ENCODE measurements around the gene COG2. TPM values are rescaled to one million over a fixed set of nuclear protein-coding genes. Genes with fewer than 3 reads are reported as not detected.
A peak's percentile ranks its signal among the peaks of the same experiment; 100 is the strongest.

Gene COG2
- total RNA-seq (10 to 100 TPM; 21.6 to 47.5 (median 34.7) TPM), polyA plus RNA-seq (10 to 100 TPM; 35.3 to 42.6 TPM), total RNA-seq (46.0 reads per million, percentile 69 among the genes with 10 or more reads in this experiment)

GRCh38 chr1:230642263-230642959 lies at the start of gene COG2:
COG2 (plus strand) TSS chr1:230642481; CDS start chr1:230642607, 126 bp downstream.
- H3K9me3 Mint-ChIP-seq: no peaks in the 10 kb centered on the region
- peaks cover 36 to 56% (median 48%) of the 10 kb centered on the region in 7 donors for H3K4me1 Mint-ChIP-seq
- H3K36me3 ChIP-seq (ENCODE audit: control insufficient read depth in 2 of 3, insufficient read depth in 3 of 3, low read length in 3 of 3): peaks cover 0 to 14% (median 0%) of the 10 kb centered on the region in 3 experiments
- intact Hi-C loops (cut with micrococcal nuclease): loop anchor here (1.0 to 10.0 kb wide), 18 partner anchors 110 to 1388 kb away; partner anchors contain the start of genes ARV1 (in 2 of the 2), C1orf198 (in 2 of the 2), FAM89A (in 2 of the 2) and GALNT2 (in 2 of the 2)
- ChIA-PET CTCF (interaction anchor here (0.7 to 1.1 kb wide), 5 partner anchors 39 to 1971 kb away, joined by 3 read pairs; no protein-coding TSS in a partner anchor), POLR2A (interaction anchor here (0.5 to 1.4 kb wide), 6 partner anchors 9 to 779 kb away, joined by 3 to 6 read pairs (median 4); partner anchors contain the start of genes EGLN1 and FAM89A)
- peak within 1 kb of the TSS; percentile 76 for H3K27ac ChIP-seq (ENCODE audit: low read depth, low read length)
- peaks cover 0 to 17% (median 3%) of the 10 kb centered on the region in 5 donors for H3K36me3 Mint-ChIP-seq
- H3K4me3 Mint-ChIP-seq: peak within 1 kb of the TSS; percentile 90 to 100 (median 96)
- H3K27me3 Mint-ChIP-seq: peaks cover 0 to 24% (median 12%) of the 10 kb centered on the region in 5 donors
- H3K4me1 ChIP-seq (ENCODE audit: control insufficient read depth in 2 of 2, insufficient read depth in 2 of 2, low read length in 2 of 2): peaks cover 20 to 24% of the 10 kb centered on the region in 2 donors
- peaks cover 0 to 7% of the 10 kb centered on the region in 2 donors for H3K27me3 ChIP-seq (ENCODE audit: control insufficient read depth in 2 of 2, insufficient read depth in 2 of 2, low read length in 2 of 2)
- DNase-seq (peak; percentile 84 to 100 (median 91)), ATAC-seq (peak; percentile 99)
- H3K9me3 ChIP-seq (ENCODE audit: control insufficient read depth in 2 of 3, low read length in 3 of 3): no peaks in the 10 kb centered on the region
- H3K27ac Mint-ChIP-seq: peak within 1 kb of the TSS; percentile 81 to 98 (median 93)
- peak within 1 kb of the TSS; percentile 56 for H3K4me3 ChIP-seq (ENCODE audit: low read length)

GRCh38 chr1:230592848-230593414 lies 49.4 kb upstream of the COG2 start:
- no peak for DNase-seq
- ATAC-seq: no peak
- H3K4me3 Mint-ChIP-seq: no peak overlapping the region
- H3K36me3 ChIP-seq (ENCODE audit: control insufficient read depth in 2 of 3, insufficient read depth in 3 of 3, low read length in 3 of 3): no peaks in the 10 kb centered on the region
- H3K4me1 ChIP-seq (ENCODE audit: control insufficient read depth in 2 of 2, insufficient read depth in 2 of 2, low read length in 2 of 2): no peaks in the 10 kb centered on the region
- no peak overlapping the region for H3K4me3 ChIP-seq (ENCODE audit: low read length)
- H3K4me1 Mint-ChIP-seq: no peaks in the 10 kb centered on the region
- H3K27ac Mint-ChIP-seq: no peak overlapping the region
- ChIA-PET CTCF (no interaction called here), POLR2A (no interaction called here)
- intact Hi-C loops (cut with micrococcal nuclease): no loop called here
- H3K27me3 Mint-ChIP-seq: peaks cover 25 to 52% (median 34%) of the 10 kb centered on the region in 5 donors
- H3K27ac ChIP-seq (ENCODE audit: low read depth, low read length): no peak overlapping the region
- H3K9me3 Mint-ChIP-seq: peaks cover 0 to 2% (median 0%) of the 10 kb centered on the region in 11 donors
- H3K27me3 ChIP-seq (ENCODE audit: control insufficient read depth in 2 of 2, insufficient read depth in 2 of 2, low read length in 2 of 2): no peaks in the 10 kb centered on the region
- no peaks in the 10 kb centered on the region for H3K9me3 ChIP-seq (ENCODE audit: control insufficient read depth in 2 of 3, low read length in 3 of 3)
- H3K36me3 Mint-ChIP-seq: peaks cover 0 to 3% (median 0%) of the 10 kb centered on the region in 5 donors

- Histone ChIP-seq H3K9me3 (ENCODE audit: control insufficient read depth in 2 of 3, low read length in 3 of 3) (no peaks in the 10 kb centered on the region), H3K4me3 (ENCODE audit: low read length) (no peak overlapping the region), H3K27me3 (ENCODE audit: control insufficient read depth in 2 of 2, insufficient read depth in 2 of 2, low read length in 2 of 2) (no peaks in the 10 kb centered on the region), H3K36me3 (ENCODE audit: control insufficient read depth in 2 of 3, insufficient read depth in 3 of 3, low read length in 3 of 3) (no peaks in the 10 kb centered on the region), H3K27ac (ENCODE audit: low read depth, low read length) (no peak overlapping the region), H3K4me1 (ENCODE audit: control insufficient read depth in 2 of 2, insufficient read depth in 2 of 2, low read length in 2 of 2) (no peaks in the 10 kb centered on the region)
- H3K4me3 Mint-ChIP-seq: no peak overlapping the region
- ChIA-PET CTCF (no interaction called here), POLR2A (no interaction called here)
- no peak overlapping the region for H3K27ac Mint-ChIP-seq
- H3K36me3 Mint-ChIP-seq: peaks cover 0 to 3% (median 0%) of the 10 kb centered on the region in 5 donors
- no peak for DNase-seq
- intact Hi-C loops (cut with micrococcal nuclease): no loop called here
- ATAC-seq: no peak
- peaks cover 0 to 7% (median 3%) of the 10 kb centered on the region in 11 donors for H3K9me3 Mint-ChIP-seq
- H3K4me1 Mint-ChIP-seq: no peaks in the 10 kb centered on the region
- H3K27me3 Mint-ChIP-seq: peaks cover 20 to 51% (median 28%) of the 10 kb centered on the region in 5 donors
Measured at GRCh38 chr1:230594214-230594773, 48.0 kb upstream of the COG2 start.

GRCh38 chr1:230595181-230595580 lies 47.1 kb upstream of the COG2 start:
- no peaks in the 10 kb centered on the region for H3K36me3 ChIP-seq (ENCODE audit: control insufficient read depth in 2 of 3, insufficient read depth in 3 of 3, low read length in 3 of 3)
- ChIA-PET CTCF (no interaction called here), POLR2A (no interaction called here)
- no peaks in the 10 kb centered on the region for H3K4me1 ChIP-seq (ENCODE audit: control insufficient read depth in 2 of 2, insufficient read depth in 2 of 2, low read length in 2 of 2)
- Mint-ChIP-seq H3K27me3 (peaks cover 24 to 51% (median 25%) of the 10 kb centered on the region in 5 donors), H3K4me3 (no peak overlapping the region), H3K4me1 (no peaks in the 10 kb centered on the region), H3K9me3 (peaks cover 0 to 8% (median 3%) of the 10 kb centered on the region in 11 donors), H3K27ac (no peak overlapping the region), H3K36me3 (peaks cover 0 to 3% (median 0%) of the 10 kb centered on the region in 5 donors)
- H3K4me3 ChIP-seq (ENCODE audit: low read length): no peak overlapping the region
- intact Hi-C loops (cut with micrococcal nuclease): no loop called here
- H3K9me3 ChIP-seq (ENCODE audit: control insufficient read depth in 2 of 3, low read length in 3 of 3): no peaks in the 10 kb centered on the region
- no peak for DNase-seq
- no peak overlapping the region for H3K27ac ChIP-seq (ENCODE audit: low read depth, low read length)
- no peak for ATAC-seq
- H3K27me3 ChIP-seq (ENCODE audit: control insufficient read depth in 2 of 2, insufficient read depth in 2 of 2, low read length in 2 of 2): no peaks in the 10 kb centered on the region

GRCh38 chr1:230596306-230596705 lies 46.0 kb upstream of the COG2 start:
- Histone ChIP-seq H3K27me3 (ENCODE audit: control insufficient read depth in 2 of 2, insufficient read depth in 2 of 2, low read length in 2 of 2) (no peaks in the 10 kb centered on the region), H3K4me3 (ENCODE audit: low read length) (no peak overlapping the region), H3K4me1 (ENCODE audit: control insufficient read depth in 2 of 2, insufficient read depth in 2 of 2, low read length in 2 of 2) (no peaks in the 10 kb centered on the region), H3K27ac (ENCODE audit: low read depth, low read length) (no peak overlapping the region), H3K36me3 (ENCODE audit: control insufficient read depth in 2 of 3, insufficient read depth in 3 of 3, low read length in 3 of 3) (no peaks in the 10 kb centered on the region), H3K9me3 (ENCODE audit: control insufficient read depth in 2 of 3, low read length in 3 of 3) (no peaks in the 10 kb centered on the region)
- CTCF ChIA-PET: no interaction called here
- peaks cover 0 to 8% (median 3%) of the 10 kb centered on the region in 11 donors for H3K9me3 Mint-ChIP-seq
- intact Hi-C loops (cut with micrococcal nuclease): no loop called here
- H3K36me3 Mint-ChIP-seq: peaks cover 0 to 3% (median 0%) of the 10 kb centered on the region in 5 donors
- no peak overlapping the region for H3K27ac Mint-ChIP-seq
- DNase-seq (no peak), ATAC-seq (no peak)
- POLR2A ChIA-PET: no interaction called here
- H3K4me1 Mint-ChIP-seq: no peaks in the 10 kb centered on the region
- H3K4me3 Mint-ChIP-seq: no peak overlapping the region
- peaks cover 22 to 51% (median 26%) of the 10 kb centered on the region in 5 donors for H3K27me3 Mint-ChIP-seq

- H3K4me3 ChIP-seq (ENCODE audit: low read length): no peak overlapping the region
- no peaks in the 10 kb centered on the region for H3K27me3 ChIP-seq (ENCODE audit: control insufficient read depth in 2 of 2, insufficient read depth in 2 of 2, low read length in 2 of 2)
- Mint-ChIP-seq H3K9me3 (peaks cover 0 to 8% (median 3%) of the 10 kb centered on the region in 11 donors), H3K27me3 (peaks cover 20 to 42% (median 33%) of the 10 kb centered on the region in 5 donors), H3K4me1 (no peaks in the 10 kb centered on the region), H3K4me3 (no peak overlapping the region), H3K36me3 (peaks cover 0 to 3% (median 0%) of the 10 kb centered on the region in 5 donors), H3K27ac (no peak overlapping the region)
- no peaks in the 10 kb centered on the region for H3K9me3 ChIP-seq (ENCODE audit: control insufficient read depth in 2 of 3, low read length in 3 of 3)
- no peaks in the 10 kb centered on the region for H3K36me3 ChIP-seq (ENCODE audit: control insufficient read depth in 2 of 3, insufficient read depth in 3 of 3, low read length in 3 of 3)
- no peaks in the 10 kb centered on the region for H3K4me1 ChIP-seq (ENCODE audit: control insufficient read depth in 2 of 2, insufficient read depth in 2 of 2, low read length in 2 of 2)
- DNase-seq (no peak), ATAC-seq (no peak)
- no peak overlapping the region for H3K27ac ChIP-seq (ENCODE audit: low read depth, low read length)
- ChIA-PET CTCF (no interaction called here), POLR2A (no interaction called here)
- intact Hi-C loops (cut with micrococcal nuclease): no loop called here
Measured at GRCh38 chr1:230598745-230599144, 43.5 kb upstream of the COG2 start.
